HG03520 (cell line): ENCODE data around the gene ZNF770.
A peak's percentile ranks its signal among the peaks of the same experiment; 100 is the strongest.

ENCODE experiments used
- ATAC-seq: cut with Tn5 transposase; IDR thresholded peaks from one replicate; pipeline ENCODE4 v1.9.1; 2021; ENCODE audit warnings: mild to moderate bottlenecking, moderate library complexity; ENCODE audit not compliant: unreplicated experiment

Gene ZNF770, protein sequence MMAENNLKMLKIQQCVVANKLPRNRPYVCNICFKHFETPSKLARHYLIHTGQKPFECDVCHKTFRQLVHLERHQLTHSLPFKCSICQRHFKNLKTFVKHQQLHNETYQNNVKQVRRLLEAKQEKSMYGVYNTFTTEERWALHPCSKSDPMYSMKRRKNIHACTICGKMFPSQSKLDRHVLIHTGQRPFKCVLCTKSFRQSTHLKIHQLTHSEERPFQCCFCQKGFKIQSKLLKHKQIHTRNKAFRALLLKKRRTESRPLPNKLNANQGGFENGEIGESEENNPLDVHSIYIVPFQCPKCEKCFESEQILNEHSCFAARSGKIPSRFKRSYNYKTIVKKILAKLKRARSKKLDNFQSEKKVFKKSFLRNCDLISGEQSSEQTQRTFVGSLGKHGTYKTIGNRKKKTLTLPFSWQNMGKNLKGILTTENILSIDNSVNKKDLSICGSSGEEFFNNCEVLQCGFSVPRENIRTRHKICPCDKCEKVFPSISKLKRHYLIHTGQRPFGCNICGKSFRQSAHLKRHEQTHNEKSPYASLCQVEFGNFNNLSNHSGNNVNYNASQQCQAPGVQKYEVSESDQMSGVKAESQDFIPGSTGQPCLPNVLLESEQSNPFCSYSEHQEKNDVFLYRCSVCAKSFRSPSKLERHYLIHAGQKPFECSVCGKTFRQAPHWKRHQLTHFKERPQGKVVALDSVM

GRCh38 chr15:34988027-34988902, at the start of gene ZNF770:
TSS of gene ZNF770 (minus strand) at chr15:34988287. CDS start at chr15:34983434, 4,853 bp downstream.
- ATAC-seq, result peak; percentile 70

DNA sequence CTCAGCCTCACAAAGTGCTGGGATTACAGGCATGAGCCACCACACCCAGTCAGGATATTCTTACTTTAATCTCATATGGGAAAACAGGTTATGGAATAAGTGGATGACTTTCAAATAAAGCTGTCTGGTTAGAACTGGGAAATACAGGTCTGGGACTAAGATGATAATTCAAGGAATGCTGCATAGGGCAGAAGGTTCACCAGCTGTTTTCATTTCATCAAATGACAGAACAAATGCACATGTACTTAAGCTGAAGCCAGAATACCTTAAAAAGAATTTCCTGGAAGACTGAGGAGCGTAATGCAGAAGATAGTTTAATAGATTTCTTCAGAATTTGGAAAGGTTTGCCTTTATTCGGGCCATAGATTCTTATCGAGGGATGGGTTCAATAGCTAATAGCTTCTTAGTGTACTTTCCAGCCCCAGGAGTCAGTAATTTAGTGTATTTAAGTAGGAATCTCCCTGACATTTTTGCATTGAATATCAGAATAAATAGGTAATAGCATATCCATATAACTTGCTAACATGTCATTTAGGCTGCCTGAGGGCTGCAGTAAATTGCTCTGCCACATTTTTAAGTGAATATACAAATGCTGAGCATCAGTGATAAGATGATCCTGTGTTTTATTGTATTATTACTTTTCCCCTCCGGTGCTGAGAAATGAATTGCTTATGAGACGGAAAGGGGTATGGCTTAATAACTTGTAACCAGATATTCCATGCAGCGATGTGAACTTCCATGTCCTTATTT, 40.3 kb upstream of the ZNF770 start:
- ATAC-seq, result no peak

GRCh38 chr15:35023804-35024203, 35.7 kb upstream of the ZNF770 start:
- ATAC-seq, result no peak

GRCh38 chr15:35020974-35021373, 32.9 kb upstream of the ZNF770 start:
- ATAC-seq, result no peak

GRCh38 chr15:35019404-35020327, 31.6 kb upstream of the ZNF770 start:
- ATAC-seq, result no peak

DNA sequence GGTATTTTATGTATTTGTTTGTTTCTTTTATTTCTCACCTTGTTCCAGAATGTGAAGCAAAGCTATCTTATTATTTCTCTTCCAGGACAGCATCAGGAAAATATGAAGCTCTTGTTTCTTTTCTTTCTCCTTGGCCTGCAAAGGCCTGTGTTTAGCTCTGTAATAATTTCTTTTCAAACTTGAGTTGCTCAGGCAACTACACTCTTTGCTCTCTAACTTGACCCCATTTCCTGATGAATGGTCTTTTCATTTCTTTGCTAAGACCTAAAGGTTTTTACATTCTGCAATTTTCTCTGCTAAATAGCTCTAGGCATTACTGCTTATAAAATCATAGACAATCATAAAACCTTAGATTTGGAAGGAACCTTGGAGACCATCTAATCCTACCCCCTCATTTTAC, 26.2 kb upstream of the ZNF770 start:
- no peak for ATAC-seq

DNA sequence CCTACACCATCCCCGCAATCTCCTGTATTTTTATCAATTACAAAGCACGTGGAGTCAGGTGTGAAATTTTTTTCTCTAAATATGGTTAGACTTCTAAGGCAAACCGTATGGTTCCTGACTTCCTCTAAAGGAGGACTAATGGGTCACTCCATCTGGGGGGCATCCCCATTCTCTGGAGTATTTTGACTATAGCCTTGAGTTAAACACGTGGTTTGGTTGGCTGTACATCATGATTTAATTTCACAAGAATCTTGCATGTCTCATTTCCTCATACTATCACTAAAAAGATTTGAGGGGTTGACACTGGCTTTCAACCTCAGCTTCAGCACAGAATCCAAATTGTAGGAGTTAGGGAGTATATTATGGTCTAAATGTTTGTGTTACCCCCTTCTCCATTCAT, 25.3 kb upstream of the ZNF770 start:
- ATAC-seq, result no peak

DNA sequence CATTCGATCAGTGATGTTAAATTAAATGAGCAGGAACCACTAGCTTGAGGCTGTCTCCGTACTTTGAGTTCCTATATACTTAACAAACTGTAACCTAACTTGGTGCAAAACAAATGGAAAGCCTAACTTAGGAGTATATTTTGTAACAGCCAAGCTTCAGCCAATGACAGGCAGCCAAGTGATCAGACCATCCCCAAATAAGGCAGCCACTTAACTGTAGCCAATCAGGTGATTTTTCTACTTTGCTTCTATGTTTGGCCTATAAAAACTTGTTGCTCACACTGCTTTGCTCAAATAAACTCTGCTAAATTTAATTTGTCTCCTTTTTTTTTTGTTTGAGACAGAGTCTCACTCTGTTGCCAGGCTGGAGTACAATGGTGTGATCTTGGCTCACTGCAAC, 19.3 kb upstream of the ZNF770 start:
- no peak for ATAC-seq

GRCh38 chr15:35005933-35006332, 17.8 kb upstream of the ZNF770 start:
- no peak for ATAC-seq

- ATAC-seq, result no peak
Observed at GRCh38 chr15:35003928-35004327, 15.8 kb upstream of the ZNF770 start.

DNA sequence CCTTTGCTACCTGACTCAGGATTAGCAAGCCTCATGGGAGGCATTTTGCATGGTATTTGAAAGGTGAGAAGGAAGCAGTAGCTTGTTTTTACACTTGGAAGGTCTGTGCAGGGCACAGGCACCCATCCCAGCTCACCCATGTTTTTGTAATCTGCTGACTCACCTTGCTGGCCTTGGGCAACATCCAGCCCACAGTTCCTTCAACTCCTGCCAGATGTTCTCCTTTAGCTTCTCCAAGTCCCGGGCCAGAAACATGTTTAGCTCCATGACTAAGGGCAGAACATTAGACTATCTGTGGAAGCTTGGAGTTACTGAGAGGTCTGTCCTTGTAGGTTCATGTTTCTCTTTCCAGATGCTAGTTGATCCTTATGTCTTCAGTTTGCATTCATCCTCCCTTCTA, 12.4 kb upstream of the ZNF770 start:
- no peak for ATAC-seq

GRCh38 chr15:34999906-35000305, 11.8 kb upstream of the ZNF770 start:
- ATAC-seq, result no peak

DNA sequence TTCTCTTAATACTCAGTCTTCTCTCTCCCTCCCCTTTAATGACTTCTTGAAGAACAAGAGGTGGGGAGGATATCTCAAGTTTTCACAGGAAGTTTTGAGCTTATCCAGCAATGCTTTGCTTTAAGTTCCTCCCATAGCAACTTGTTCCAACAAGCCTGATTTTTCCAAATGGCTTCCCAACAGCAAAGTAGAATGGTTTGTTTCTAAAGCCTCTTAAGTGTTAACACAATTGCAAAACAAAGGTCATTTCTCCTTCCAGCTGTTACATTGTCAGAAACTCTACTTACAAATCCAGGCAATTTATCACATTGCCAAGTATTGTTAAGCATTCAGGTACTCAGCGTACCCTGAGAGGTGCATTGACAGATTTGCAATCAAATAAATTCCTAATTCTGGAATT, 6.8 kb upstream of the ZNF770 start:
- no peak for ATAC-seq

DNA sequence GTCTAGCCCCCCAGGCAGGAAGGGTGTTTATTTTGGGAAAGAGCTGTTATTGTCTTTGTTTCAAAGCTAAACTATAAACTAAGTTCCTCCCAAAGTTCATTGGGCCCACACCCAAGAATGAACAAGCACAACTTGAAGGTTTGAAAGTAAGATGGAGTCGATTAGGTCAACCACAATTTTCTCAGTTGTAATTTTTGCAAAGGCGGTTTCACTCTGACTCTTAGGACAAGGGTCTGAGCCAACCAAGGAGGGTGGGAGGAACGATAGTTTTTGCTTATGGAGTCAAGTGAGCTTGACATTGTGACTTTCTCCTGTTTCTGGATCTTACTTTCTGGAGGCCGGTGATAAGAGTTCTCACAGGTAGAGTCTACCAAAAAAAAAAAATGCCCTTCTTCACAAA, 5.8 kb upstream of the ZNF770 start:
- peak; percentile 93 for ATAC-seq

GRCh38 chr15:34993412-34993811, 5.3 kb upstream of the ZNF770 start:
- no peak for ATAC-seq

- ATAC-seq, result no peak
Observed at GRCh38 chr15:34987609-34988026, 469 bp downstream of the ZNF770 start.

- no peak for ATAC-seq
Observed at GRCh38 chr15:34986771-34987480, 1.2 kb downstream of the ZNF770 start.

- ATAC-seq, result no peak
Observed at GRCh38 chr15:34986326-34986725, 1.8 kb downstream of the ZNF770 start.
